HG02798 (cell line): Measurements from ENCODE around the gene ERBIN.
"Not testable (repeated sequence)": the region's sequence is repeated elsewhere in the genome, so short reads cannot be mapped to it uniquely, and the experiment has no call there.

ENCODE experiments used
- ATAC-seq: cut with Tn5 transposase; IDR thresholded peaks from one replicate; pipeline ENCODE4 v1.9.1; 2021; ENCODE audit warnings: mild to moderate bottlenecking; ENCODE audit not compliant: unreplicated experiment, poor library complexity

The ERBIN gene

GRCh38 chr5:65926276-65926783 lies at the start of gene ERBIN:
ERBIN (plus strand) TSS chr5:65926575; CDS start chr5:65992719, 66,144 bp downstream.
- peak; percentile 31 for ATAC-seq

- no peak for ATAC-seq
Measured at GRCh38 chr5:65876970-65877369, 49.4 kb upstream of the ERBIN start.

GRCh38 chr5:65879668-65880256 lies 46.6 kb upstream of the ERBIN start:
- not testable (repeated sequence) for ATAC-seq

GRCh38 chr5:65880496-65881072 lies 45.8 kb upstream of the ERBIN start:
- no peak for ATAC-seq

- no peak for ATAC-seq
Measured at GRCh38 chr5:65882278-65882677, 44.1 kb upstream of the ERBIN start.

GRCh38 chr5:65883461-65883860 lies 42.9 kb upstream of the ERBIN start:
- no peak for ATAC-seq

GRCh38 chr5:65886387-65886786 lies 40.0 kb upstream of the ERBIN start:
- ATAC-seq = no peak

- not testable (repeated sequence) for ATAC-seq
Measured at GRCh38 chr5:65892024-65892423, 34.4 kb upstream of the ERBIN start.

- no peak for ATAC-seq
Measured at GRCh38 chr5:65892801-65893200, 33.6 kb upstream of the ERBIN start.

GRCh38 chr5:65893749-65894430 lies 32.5 kb upstream of the ERBIN start:
- ATAC-seq = no peak

GRCh38 chr5:65895891-65896290 lies 30.5 kb upstream of the ERBIN start:
- ATAC-seq = no peak

GRCh38 chr5:65900746-65901145 lies 25.6 kb upstream of the ERBIN start:
- ATAC-seq = no peak

GRCh38 chr5:65902104-65902503 lies 24.3 kb upstream of the ERBIN start:
- ATAC-seq = no peak

- ATAC-seq = no peak
Measured at GRCh38 chr5:65903581-65903980, 22.8 kb upstream of the ERBIN start.

GRCh38 chr5:65906256-65906655 lies 20.1 kb upstream of the ERBIN start:
- ATAC-seq = no peak

GRCh38 chr5:65907135-65907534 lies 19.2 kb upstream of the ERBIN start:
- no peak for ATAC-seq

- no peak for ATAC-seq
Measured at GRCh38 chr5:65910711-65911110, 15.7 kb upstream of the ERBIN start.

- no peak for ATAC-seq
Measured at GRCh38 chr5:65912311-65912710, 14.1 kb upstream of the ERBIN start.

GRCh38 chr5:65913519-65913918 lies 12.9 kb upstream of the ERBIN start:
- no peak for ATAC-seq

GRCh38 chr5:65914641-65915196 lies 11.7 kb upstream of the ERBIN start:
- no peak for ATAC-seq

- ATAC-seq = not testable (repeated sequence)
Measured at GRCh38 chr5:65915661-65916060, 10.7 kb upstream of the ERBIN start.
